K562 (cell line): ENCODE results near the gene PARK7.

ENCODE experiments used
- ATF2 ChIP-seq: sonication (generic); formaldehyde crosslinking; IDR thresholded peaks from 2 replicates; pipeline ENCODE4 v1.8.1; 2022; ENCODE audit warnings: missing genetic modification reagents
- BACH1 ChIP-seq: fragments of 200-800 bp; sonication (Bioruptor generic); IDR thresholded peaks from 2 replicates; pipeline ENCODE4 v1.6.1; 2016; ENCODE audit warnings: missing genetic modification characterization, missing compliant biosample characterization
- PTBP1 ChIP-seq: fragments of 200-400 bp; formaldehyde crosslinking; IDR thresholded peaks from 2 replicates; pipeline ENCODE4 v1.6.1; 2017; ENCODE audit warnings: low read depth, low read length
- YBX1 ChIP-seq: fragments of 450-650 bp; IDR thresholded peaks from 2 replicates; pipeline ENCODE4 v1.7.1; 2016; ENCODE audit warnings: mild to moderate bottlenecking
- ZBTB33 ChIP-seq: sonication (generic); formaldehyde crosslinking; IDR thresholded peaks from 2 replicates; pipeline ENCODE4 v1.8.1; 2023; ENCODE audit warnings: mild to moderate bottlenecking, missing genetic modification reagents
- ZEB2 ChIP-seq: fragments of 450-650 bp; IDR thresholded peaks from 2 replicates; pipeline ENCODE4 v1.6.1; 2016
- ZNF398 ChIP-seq: fragments of 250-450 bp; sonication (Bioruptor Pico); IDR thresholded peaks from 2 replicates; pipeline ENCODE4 v1.8.0; 2021; ENCODE audit warnings: moderate library complexity, mild to moderate bottlenecking, inconsistent platforms

GRCh38 chr1:8016895-8017241 is 55.4 kb downstream of the PARK7 start:
- no peak for TF ChIP-seq ZBTB33 (CRISPR knock-in tag)
- TF ChIP-seq ATF2: no peak
- TF ChIP-seq ZEB2: no peak
- TF ChIP-seq PTBP1: no peak
- TF ChIP-seq BACH1: no peak
- TF ChIP-seq ZNF398 (CRISPR knock-in tag): no peak
- no peak for TF ChIP-seq YBX1
